Measurements from ENCODE around the gene SMAGP.

GRCh38 chr12:51216642-51217041 is 53.6 kb downstream of the SMAGP start:
- TF ChIP-seq EZH2 (IDR thresholded peaks at IDR 0.05; ENCODE audit: insufficient read depth, poor library complexity, severe bottlenecking) (no peak), EZH2phosphoT487 (IDR thresholded peaks at IDR 0.05; ENCODE audit: insufficient read depth, low read depth) (no peak)
